IPS-11a (cell line): ENCODE measurements around the gene PERM1.
A peak's percentile ranks its signal among the peaks of the same experiment; 100 is the strongest.

Experiments used
- H3K4me3 ChIP-seq: one replicate; pipeline ENCODE4 v1.5.1; 2013; ENCODE audit warnings: low read depth, low read length, control low read depth

Gene PERM1

GRCh38 chr1:966135-966703, 15.7 kb downstream of the PERM1 start, which contains the start of gene PLEKHN1:
Gene PLEKHN1 (plus strand): TSS chr1:966482. CDS start chr1:966532, 50 bp downstream.
- H3K4me3 ChIP-seq, result peak within 1 kb of the TSS; percentile 30

- H3K4me3 ChIP-seq, result no peak overlapping the region
Observed at GRCh38 chr1:965526-966134, 16.3 kb downstream of the PERM1 start.

DNA sequence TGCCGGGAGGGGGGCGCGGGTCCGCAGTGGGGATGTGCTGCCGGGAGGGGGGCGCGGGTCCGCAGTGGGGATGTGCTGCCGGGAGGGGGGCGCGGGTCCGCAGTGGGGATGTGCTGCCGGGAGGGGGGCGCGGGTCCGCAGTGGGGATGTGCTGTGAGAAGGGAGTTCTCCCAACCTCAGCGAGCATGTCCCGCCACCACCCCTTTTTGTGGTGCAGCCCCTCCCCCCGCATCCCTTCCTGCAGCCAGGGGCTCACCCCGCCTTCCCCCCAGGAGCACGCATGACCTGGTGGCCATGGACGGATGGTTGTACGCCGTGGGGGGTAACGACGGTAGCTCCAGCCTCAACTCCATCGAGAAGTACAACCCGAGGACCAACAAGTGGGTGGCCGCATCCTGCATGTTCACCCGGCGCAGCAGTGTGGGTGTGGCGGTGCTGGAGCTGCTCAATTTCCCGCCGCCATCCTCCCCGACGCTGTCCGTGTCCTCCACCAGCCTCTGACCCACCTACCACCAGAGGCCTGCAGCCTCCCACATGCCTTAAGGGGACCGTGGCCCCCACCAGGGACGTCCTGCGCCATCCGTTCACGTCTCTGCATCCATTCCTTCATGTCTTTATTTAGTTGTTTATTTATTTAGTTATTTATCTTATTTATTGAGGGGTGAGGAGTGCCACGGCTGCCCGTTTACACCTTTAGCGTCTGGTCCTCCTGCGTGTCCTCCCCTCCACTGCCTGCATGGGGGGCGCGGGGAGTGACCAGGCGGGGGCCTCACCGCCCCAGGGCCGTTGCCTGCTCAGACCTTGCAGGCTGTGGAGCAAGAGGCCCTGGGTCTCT, 17.0 kb downstream of the PERM1 start:
- H3K4me3 ChIP-seq, result no peak overlapping the region

- no peak overlapping the region for H3K4me3 ChIP-seq
Observed at GRCh38 chr1:963746-964525, 18.0 kb downstream of the PERM1 start.

DNA sequence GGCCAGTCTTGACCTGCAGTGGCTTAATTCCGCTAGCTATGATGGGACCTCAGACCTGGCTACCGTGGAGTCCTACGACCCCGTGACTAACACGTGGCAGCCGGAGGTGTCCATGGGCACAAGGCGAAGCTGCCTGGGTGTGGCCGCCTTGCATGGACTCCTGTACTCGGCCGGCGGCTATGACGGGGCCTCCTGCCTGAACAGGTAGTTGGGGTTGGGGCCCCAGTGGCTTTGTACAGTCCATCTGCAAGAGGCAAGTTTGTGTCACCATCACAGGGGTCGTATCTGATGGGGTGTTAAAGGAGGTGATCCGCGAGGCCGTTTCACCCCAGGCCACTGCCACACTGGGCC, 18.6 kb downstream of the PERM1 start:
- no peak overlapping the region for H3K4me3 ChIP-seq

GRCh38 chr1:962381-963300, 19.3 kb downstream of the PERM1 start:
- no peak overlapping the region for H3K4me3 ChIP-seq

- peak overlapping the region; percentile 48 for H3K4me3 ChIP-seq
Observed at GRCh38 chr1:961132-961669, 20.7 kb downstream of the PERM1 start.

GRCh38 chr1:960363-961131, 21.3 kb downstream of the PERM1 start, which contains the start of gene KLHL17:
Gene KLHL17 (plus strand): TSS chr1:960584. CDS start chr1:960694, 110 bp downstream.
- peak within 1 kb of the TSS; percentile 48 for H3K4me3 ChIP-seq

GRCh38 chr1:959731-960362, 22.0 kb downstream of the PERM1 start:
- no peak overlapping the region for H3K4me3 ChIP-seq

DNA sequence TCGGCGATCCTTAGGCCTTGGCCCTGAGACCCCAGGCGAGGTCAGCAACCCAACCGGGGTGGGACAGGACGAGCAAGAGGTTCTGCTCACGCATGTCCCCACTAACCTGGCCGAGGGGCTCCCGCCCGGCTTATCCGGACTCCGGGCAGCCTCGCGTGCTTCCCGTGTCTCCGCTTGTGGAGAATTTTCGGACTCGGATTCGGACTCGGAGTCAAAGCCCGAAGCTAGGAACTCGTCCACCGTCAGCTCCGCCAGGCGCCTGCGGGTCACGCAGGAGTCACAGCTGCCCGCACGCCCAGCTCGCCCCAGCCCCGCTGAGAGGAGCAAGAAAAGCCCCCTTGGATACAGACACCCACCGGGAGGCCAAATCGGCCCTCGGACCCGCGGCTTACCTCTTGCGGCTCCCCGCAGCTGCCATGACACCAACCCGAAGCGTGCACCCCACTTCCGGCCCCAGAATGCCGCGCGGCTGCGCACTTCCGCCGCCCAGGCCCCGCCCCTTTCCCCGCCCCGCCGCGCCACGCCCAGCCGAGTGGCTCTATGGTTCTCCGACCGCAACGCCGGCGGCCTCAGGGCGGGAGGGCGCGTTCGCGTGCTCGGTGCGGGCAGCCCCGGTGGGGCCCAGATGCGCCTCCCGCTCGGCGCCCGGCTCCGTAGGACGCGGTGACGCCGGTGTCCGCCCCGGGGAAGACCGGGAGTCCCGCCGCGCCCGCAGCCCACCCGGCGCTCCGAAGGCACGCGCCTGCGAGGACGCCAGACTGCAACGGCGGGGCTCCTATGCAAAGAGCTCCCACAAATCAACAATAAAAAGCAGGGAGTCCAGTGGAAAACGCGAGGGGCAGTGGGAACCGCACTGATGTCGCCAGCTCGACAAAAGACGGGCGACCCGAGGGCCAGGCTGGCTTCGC, 22.8 kb downstream of the PERM1 start, which contains the start of gene NOC2L:
NOC2L (minus strand) TSS at position 434 of the 908 bp plus-strand sequence; CDS start at position 418, 16 bp downstream.
- H3K4me3 ChIP-seq, result peak within 1 kb of the TSS; percentile 99

DNA sequence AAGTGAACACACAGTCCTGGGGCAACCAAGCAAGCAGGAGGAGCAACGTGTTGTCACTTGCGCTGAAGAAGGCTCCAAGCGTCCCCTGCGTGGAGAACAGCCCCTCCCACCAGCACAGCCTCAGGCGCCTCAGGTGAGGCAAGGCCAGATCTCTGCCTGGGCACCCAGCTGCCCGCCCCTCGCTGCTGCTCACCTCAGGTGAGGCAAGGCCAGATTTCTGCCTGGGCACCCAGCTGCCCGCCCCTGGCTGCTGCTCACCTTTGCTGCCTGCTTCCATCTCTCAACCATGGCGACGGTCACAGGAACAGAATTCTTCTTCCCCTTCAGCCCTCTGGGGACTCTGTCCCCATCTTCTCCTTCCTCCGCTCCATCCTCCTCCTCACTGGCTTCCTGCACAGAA, 25.3 kb downstream of the PERM1 start:
- H3K4me3 ChIP-seq, result no peak overlapping the region

DNA sequence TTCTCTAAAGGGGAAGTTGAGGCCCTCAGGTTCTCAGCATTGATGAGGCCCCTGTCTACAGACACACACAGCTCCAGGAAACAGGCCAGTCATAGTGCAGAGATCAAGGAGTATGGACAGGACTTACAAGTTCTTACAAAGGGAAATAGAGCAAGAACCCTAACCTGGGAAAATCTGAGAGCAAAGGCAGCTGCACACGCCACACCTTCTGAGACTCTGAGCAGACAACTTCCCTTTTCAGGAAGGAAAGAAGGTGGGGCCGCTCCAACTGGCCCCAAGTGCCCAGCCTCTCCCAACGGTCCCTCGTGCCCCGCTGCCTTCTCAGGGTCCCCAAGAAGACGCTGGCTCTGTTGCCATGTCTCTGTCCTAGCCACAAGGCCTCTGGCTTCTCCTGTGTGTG, 26.4 kb downstream of the PERM1 start:
- no peak overlapping the region for H3K4me3 ChIP-seq

DNA sequence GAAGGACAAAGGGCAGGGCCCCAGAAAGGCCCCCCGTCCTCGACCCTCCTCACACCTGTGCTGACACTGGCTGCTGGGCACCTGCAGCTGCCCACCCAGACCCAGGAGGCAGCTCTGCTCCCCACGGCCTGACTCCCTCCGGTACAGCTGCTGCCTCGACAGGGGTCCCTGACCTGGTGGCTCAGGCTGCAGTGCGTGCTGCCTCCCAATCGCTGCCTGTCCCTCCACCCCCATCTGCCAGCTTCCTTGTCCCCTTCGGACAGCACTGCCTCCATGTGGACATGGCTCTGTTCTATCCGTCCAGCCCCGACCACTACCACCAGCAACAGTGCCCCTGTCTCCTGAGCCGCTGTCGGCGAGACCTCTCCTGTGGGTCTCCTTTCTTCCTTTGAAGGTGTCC, 27.0 kb downstream of the PERM1 start:
- H3K4me3 ChIP-seq, result no peak overlapping the region

DNA sequence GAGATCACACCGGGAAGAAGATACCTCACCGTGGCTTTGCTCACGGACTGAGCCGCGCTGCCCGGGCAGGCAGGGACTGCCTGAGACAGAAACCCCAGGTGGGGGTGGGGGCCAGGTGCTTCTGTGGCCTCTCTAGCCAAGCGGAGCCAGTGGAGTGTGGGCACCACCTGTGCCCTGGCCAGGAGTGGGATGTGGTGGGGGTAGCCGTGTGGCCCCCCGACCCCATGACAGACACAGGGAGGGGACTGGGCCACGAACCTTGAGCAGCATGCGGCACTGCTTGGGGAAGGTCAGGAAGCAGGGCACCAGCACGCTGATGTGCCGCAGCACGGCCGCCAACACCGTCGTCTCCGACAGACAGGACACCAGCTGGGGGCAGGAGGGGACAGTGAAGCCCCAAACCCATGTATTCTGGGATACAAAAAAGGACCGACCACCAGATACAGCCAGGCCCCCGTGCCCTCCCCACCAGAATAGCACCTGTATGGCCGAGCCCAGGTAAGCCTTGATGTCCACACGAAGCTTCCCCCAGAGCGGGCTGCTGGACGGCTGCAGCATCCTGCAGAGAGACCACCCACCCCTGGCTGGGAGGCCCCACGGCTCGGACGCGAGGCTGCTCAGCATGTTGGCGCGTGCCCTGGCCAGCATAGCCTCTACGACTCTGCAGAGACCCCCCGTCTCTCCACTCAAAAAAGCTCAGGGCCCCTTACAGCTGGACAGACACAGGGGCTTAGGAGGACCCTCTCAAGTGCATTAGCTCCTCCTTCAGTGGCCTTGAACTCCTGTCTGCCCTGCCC, 28.2 kb downstream of the PERM1 start:
- no peak overlapping the region for H3K4me3 ChIP-seq

- H3K4me3 ChIP-seq, result no peak overlapping the region
Observed at GRCh38 chr1:952603-953002, 29.3 kb downstream of the PERM1 start.

GRCh38 chr1:952201-952600, 29.7 kb downstream of the PERM1 start:
- H3K4me3 ChIP-seq, result no peak overlapping the region

DNA sequence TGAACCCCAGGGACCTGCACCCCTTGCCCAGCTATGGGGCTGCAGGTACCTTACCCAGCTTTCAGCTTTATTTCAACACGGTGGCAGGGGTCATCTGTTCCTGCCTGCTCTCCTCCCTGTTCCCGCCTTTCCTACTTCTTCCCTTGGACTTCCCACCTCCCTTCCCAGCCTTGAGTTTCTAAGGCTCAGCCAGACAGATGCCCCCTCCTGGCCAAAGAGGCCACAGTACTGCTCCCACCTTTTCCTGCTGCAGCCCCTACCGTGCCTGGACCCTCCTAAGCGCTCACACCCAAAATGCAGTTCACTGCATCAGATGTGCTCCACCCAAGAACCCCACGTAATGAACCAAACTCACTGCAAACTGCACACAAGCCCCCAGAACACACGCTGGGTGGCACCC, 30.5 kb downstream of the PERM1 start:
- H3K4me3 ChIP-seq, result no peak overlapping the region
